ACC112 (cell line): ENCODE results near the gene METTL26.

Experiments
- H2AFZ ChIP-seq: fragments of 200-600 bp; sonication (generic); one replicate; pipeline ENCODE4 v1.6.0; 2017; ENCODE audit warnings: antibody characterized with exemption, low read length; ENCODE audit not compliant: unreplicated experiment
- H3K27ac ChIP-seq: fragments of 200-600 bp; sonication (generic); 2 replicates; pipeline ENCODE4 v1.5.1; 2014; ENCODE audit warnings: low read depth, mild to moderate bottlenecking, antibody characterized with exemption, low read length, moderate library complexity
- H3K27me3 ChIP-seq: fragments of 200-600 bp; sonication (generic); 2 replicates; pipeline ENCODE4 v1.6.1; 2014; ENCODE audit warnings: mild to moderate bottlenecking, antibody characterized with exemption, low read length, moderate library complexity, mixed read lengths; ENCODE audit not compliant: insufficient read depth
- H3K36me3 ChIP-seq: fragments of 200-600 bp; sonication (generic); 2 replicates; pipeline ENCODE4 v1.6.1; 2016; ENCODE audit warnings: mild to moderate bottlenecking, antibody characterized with exemption, low read length, moderate library complexity, mixed read lengths; ENCODE audit not compliant: insufficient read depth
- H3K4me1 ChIP-seq: fragments of 200-600 bp; sonication (generic); one replicate; pipeline ENCODE4 v1.6.1; 2016; ENCODE audit warnings: low read length, mixed read lengths; ENCODE audit not compliant: insufficient read depth, unreplicated experiment, control insufficient read depth
- H3K4me3 ChIP-seq: fragments of 200-600 bp; sonication (generic); 2 replicates; pipeline ENCODE4 v1.5.1; 2014; ENCODE audit warnings: mild to moderate bottlenecking, low read depth, low read length
- H3K79me2 ChIP-seq: fragments of 200-600 bp; sonication (generic); one replicate; pipeline ENCODE4 v1.6.0; 2016; ENCODE audit warnings: low read length; ENCODE audit not compliant: control insufficient read depth, unreplicated experiment, insufficient read depth

METTL26 gene

GRCh38 chr16:667113-667779, 31.1 kb upstream of the METTL26 start:
- Histone ChIP-seq H3K4me1 (no peaks in the 10 kb centered on the region), H3K27me3 (no peaks in the 10 kb centered on the region), H3K36me3 (peaks cover 14% of the 10 kb centered on the region; the same call in 1 of the 2 replicates), H3K27ac (no peak overlapping the region), H3K4me3 (no peak overlapping the region), H2AFZ (no peak overlapping the region), H3K79me2 (peaks cover 15% of the 10 kb centered on the region)

DNA sequence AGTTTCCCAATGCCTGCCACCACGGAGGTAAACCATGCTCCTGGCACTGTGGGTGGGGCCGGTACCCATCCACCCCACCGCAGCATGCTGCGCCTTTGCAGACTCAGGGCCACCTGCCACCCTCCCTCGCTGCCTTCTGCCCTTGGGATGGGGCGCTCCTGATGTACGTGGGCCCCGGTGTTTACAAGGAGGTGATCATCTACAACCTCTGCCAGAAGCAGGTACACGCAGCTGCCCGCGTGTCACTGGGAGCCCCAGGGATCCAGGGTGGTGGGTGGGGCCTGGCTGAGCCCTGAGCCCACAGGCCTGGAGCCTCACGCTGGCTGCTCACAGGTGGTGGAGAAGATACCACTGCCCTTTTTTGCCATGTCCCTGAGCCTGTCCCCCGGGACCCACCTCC, 30.5 kb upstream of the METTL26 start:
- Histone ChIP-seq H3K36me3 (0 out of 2 replicates have a peak, but pooled peaks cover 10% of the 10 kb centered on the region), H3K79me2 (peaks cover 15% of the 10 kb centered on the region), H3K27ac (no peak overlapping the region), H3K4me3 (no peak overlapping the region), H3K4me1 (no peaks in the 10 kb centered on the region), H3K27me3 (no peaks in the 10 kb centered on the region), H2AFZ (no peak overlapping the region)

GRCh38 chr16:662597-662996, 26.5 kb upstream of the METTL26 start:
- no peaks in the 10 kb centered on the region for H3K79me2 ChIP-seq
- H3K4me1 ChIP-seq, result peaks cover 3% of the 10 kb centered on the region
- H3K27me3 ChIP-seq, result no peaks in the 10 kb centered on the region
- H3K4me3 ChIP-seq, result no peak overlapping the region
- H3K27ac ChIP-seq, result no peak overlapping the region
- no peaks in the 10 kb centered on the region for H3K36me3 ChIP-seq
- no peak overlapping the region for H2AFZ ChIP-seq

- no peak overlapping the region for H3K4me3 ChIP-seq
- no peak overlapping the region for H2AFZ ChIP-seq
- H3K27me3 ChIP-seq, result no peaks in the 10 kb centered on the region
- H3K79me2 ChIP-seq, result no peaks in the 10 kb centered on the region
- peaks cover 3% of the 10 kb centered on the region for H3K4me1 ChIP-seq
- H3K27ac ChIP-seq, result no peak overlapping the region
- H3K36me3 ChIP-seq, result no peaks in the 10 kb centered on the region
Measured at GRCh38 chr16:662095-662494, 26.0 kb upstream of the METTL26 start.

- H3K4me3 ChIP-seq, result no peak overlapping the region
Measured at GRCh38 chr16:661184-661821, 25.2 kb upstream of the METTL26 start.

GRCh38 chr16:660459-661183, 24.5 kb upstream of the METTL26 start:
- no peak overlapping the region for H2AFZ ChIP-seq
- no peaks in the 10 kb centered on the region for H3K36me3 ChIP-seq
- H3K4me1 ChIP-seq, result peaks cover 3% of the 10 kb centered on the region
- H3K27ac ChIP-seq, result no peak overlapping the region
- H3K79me2 ChIP-seq, result no peaks in the 10 kb centered on the region
- no peaks in the 10 kb centered on the region for H3K27me3 ChIP-seq
- no peak overlapping the region for H3K4me3 ChIP-seq

More at GRCh38 chr16:661184-661821, 25.2 kb upstream of the METTL26 start:
- Histone ChIP-seq H3K79me2 (no peaks in the 10 kb centered on the region), H3K27me3 (no peaks in the 10 kb centered on the region), H3K27ac (no peak overlapping the region), H3K4me1 (peaks cover 3% of the 10 kb centered on the region), H3K36me3 (no peaks in the 10 kb centered on the region), H2AFZ (no peak overlapping the region)

- Histone ChIP-seq H3K79me2 (no peaks in the 10 kb centered on the region), H2AFZ (no peak overlapping the region), H3K27me3 (no peaks in the 10 kb centered on the region), H3K36me3 (no peaks in the 10 kb centered on the region), H3K4me3 (no peak overlapping the region), H3K4me1 (peaks cover 3% of the 10 kb centered on the region), H3K27ac (no peak overlapping the region)
Measured at GRCh38 chr16:660132-660458, 24.0 kb upstream of the METTL26 start.

DNA sequence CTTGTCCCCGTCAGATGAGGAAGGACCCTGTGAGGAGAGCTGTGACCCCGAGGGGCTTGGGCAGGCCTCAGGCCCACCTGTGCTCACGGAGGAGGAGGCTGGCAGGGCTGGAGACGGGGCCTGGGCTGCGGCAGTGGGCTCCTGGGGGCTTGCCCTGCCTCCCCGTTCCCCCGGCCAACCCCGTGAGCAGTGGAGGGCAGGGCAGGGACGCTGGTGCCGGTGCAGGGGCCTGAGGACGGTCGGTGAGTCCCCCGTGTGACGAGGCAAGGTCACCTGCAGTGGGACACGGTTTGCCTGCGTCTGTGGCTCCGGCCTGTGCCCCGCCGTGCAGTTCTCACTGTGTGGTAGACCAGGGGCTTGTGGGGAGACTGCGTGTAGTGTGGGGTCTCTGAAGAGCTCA, 23.5 kb upstream of the METTL26 start:
- no peaks in the 10 kb centered on the region for H3K27me3 ChIP-seq
- H3K4me3 ChIP-seq, result no peak overlapping the region
- H3K27ac ChIP-seq, result no peak overlapping the region
- no peaks in the 10 kb centered on the region for H3K79me2 ChIP-seq
- peaks cover 3% of the 10 kb centered on the region for H3K4me1 ChIP-seq
- no peak overlapping the region for H2AFZ ChIP-seq
- H3K36me3 ChIP-seq, result no peaks in the 10 kb centered on the region

DNA sequence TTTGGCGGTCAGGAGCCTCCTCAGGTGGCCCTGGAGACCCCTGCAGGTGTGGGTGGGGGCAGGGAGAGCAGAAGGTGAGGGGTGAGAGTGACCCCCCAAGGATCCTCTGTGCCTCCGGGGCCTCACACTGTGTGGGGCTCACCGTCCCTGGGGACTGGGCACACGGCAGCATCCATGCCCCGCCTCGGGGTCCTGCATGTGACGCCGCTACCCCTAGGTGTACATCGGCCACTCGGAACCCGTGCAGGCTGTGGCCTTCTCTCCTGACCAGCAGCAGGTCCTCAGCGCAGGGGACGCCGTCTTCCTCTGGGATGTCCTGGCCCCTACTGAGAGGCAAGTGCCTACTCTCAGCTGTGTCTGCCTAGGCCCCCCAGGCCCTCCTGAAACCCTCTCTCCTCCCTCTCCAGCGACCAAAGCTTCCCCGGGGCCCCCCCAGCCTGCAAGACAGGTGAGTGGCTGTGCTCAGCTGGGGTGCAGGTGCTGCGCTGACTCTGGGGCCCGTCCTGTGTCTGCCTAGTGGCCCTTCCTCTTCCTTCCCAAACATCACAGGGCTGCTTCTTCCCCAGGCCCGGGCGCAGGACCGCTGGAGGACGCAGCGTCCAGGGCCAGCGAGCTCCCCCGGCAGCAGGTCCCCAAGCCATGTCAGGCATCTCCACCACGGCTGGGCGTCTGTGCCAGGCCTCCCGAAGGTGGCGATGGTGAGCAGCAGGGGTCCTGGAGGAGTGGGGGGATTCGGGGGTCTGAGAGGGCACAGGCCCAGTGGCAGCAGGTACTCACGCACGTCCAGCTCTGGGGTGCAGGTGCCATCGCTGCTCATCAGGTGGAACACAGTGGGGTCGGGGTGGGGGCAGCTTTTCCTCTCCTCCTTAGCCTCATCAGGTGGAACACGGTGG, 22.8 kb upstream of the METTL26 start:
- H3K4me1 ChIP-seq, result peaks cover 3% of the 10 kb centered on the region
- no peak overlapping the region for H3K4me3 ChIP-seq
- no peaks in the 10 kb centered on the region for H3K79me2 ChIP-seq
- no peaks in the 10 kb centered on the region for H3K27me3 ChIP-seq
- H3K27ac ChIP-seq, result no peak overlapping the region
- no peak overlapping the region for H2AFZ ChIP-seq
- no peaks in the 10 kb centered on the region for H3K36me3 ChIP-seq

DNA sequence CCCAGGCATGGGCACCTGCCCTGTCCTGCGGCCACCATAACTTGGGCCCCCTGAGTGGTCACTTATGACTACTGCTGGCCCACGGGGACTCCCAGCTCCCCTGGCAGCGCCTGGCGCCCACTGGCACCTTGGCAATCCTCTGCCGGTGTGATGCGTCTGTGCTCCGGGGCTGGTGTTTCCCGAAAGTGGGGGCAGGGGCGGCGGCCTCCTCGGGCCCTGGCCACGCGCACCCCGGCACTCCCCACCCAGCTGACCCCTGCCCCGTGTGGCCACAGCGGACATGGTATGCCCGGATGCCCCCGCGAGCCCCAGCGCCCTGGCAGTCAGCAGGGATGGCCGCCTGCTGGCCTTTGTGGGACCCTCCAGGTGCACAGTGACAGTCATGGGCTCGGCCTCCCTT, 21.4 kb upstream of the METTL26 start:
- Histone ChIP-seq H3K27ac (no peak overlapping the region), H3K4me1 (peaks cover 3% of the 10 kb centered on the region), H3K79me2 (no peaks in the 10 kb centered on the region), H3K27me3 (no peaks in the 10 kb centered on the region), H3K36me3 (no peaks in the 10 kb centered on the region), H3K4me3 (no peak overlapping the region), H2AFZ (no peak overlapping the region)
